DMS153 (cell line): ENCODE results near the gene NKAIN4.
"Not testable (repeated sequence)": the region's sequence is repeated elsewhere in the genome, so short reads cannot be mapped to it uniquely, and the experiment has no call there.

Experiments used
- DNase-seq: peaks from one replicate; lab custom pipeline; 2025; lab: John Stamatoyannopoulos, UW

Gene NKAIN4

GRCh38 chr20:63236116-63236837 is 18.0 kb downstream of the NKAIN4 start:
- no peak for DNase-seq

GRCh38 chr20:63235399-63235983 is 18.8 kb downstream of the NKAIN4 start, which contains the start of gene BIRC7:
TSS of gene BIRC7 (plus strand) at chr20:63235905. CDS start at chr20:63236097, 192 bp downstream.
- no peak for DNase-seq

- DNase-seq, result no peak
Observed at GRCh38 chr20:63234693-63235398, 19.4 kb downstream of the NKAIN4 start.

GRCh38 chr20:63233924-63234323 is 20.3 kb downstream of the NKAIN4 start:
- no peak for DNase-seq

GRCh38 chr20:63233061-63233344 is 21.3 kb downstream of the NKAIN4 start:
- no peak for DNase-seq

GRCh38 chr20:63232235-63233060 is 21.8 kb downstream of the NKAIN4 start:
- no peak for DNase-seq

- DNase-seq, result no peak
Observed at GRCh38 chr20:63230800-63231268, 23.4 kb downstream of the NKAIN4 start.

- no peak for DNase-seq
Observed at GRCh38 chr20:63228806-63229205, 25.5 kb downstream of the NKAIN4 start.

GRCh38 chr20:63227260-63227659 is 27.0 kb downstream of the NKAIN4 start:
- DNase-seq, result no peak

GRCh38 chr20:63226042-63226943 is 28.0 kb downstream of the NKAIN4 start:
- no peak for DNase-seq

- DNase-seq, result no peak
Observed at GRCh38 chr20:63225082-63225454, 29.2 kb downstream of the NKAIN4 start.

- no peak for DNase-seq
Observed at GRCh38 chr20:63224412-63225081, 29.7 kb downstream of the NKAIN4 start.

GRCh38 chr20:63223826-63224207 is 30.4 kb downstream of the NKAIN4 start:
- no peak for DNase-seq

- DNase-seq, result no peak
Observed at GRCh38 chr20:63223121-63223825, 31.0 kb downstream of the NKAIN4 start.

- DNase-seq, result no peak
Observed at GRCh38 chr20:63222541-63222940, 31.7 kb downstream of the NKAIN4 start.

GRCh38 chr20:63221400-63222053 is 32.7 kb downstream of the NKAIN4 start:
- DNase-seq, result not testable (repeated sequence)

GRCh38 chr20:63220696-63221399 is 33.4 kb downstream of the NKAIN4 start:
- DNase-seq, result no peak

GRCh38 chr20:63219866-63220521 is 34.3 kb downstream of the NKAIN4 start:
- DNase-seq, result no peak
